ENCODE data around the gene FANCE.

- no peak for TF ChIP-seq CTCF (optimal IDR thresholded peaks at IDR 0.05 in 1 of 3, IDR thresholded peaks at IDR 0.05 in 1 of 3, conservative IDR thresholded peaks at IDR 0.05 in 1 of 3; ENCODE audit: extremely low read depth in 1 of 3, insufficient read depth in 2 of 3, low read length in 3 of 3)
- no peak for TF ChIP-seq EZH2 (IDR thresholded peaks at IDR 0.05; ENCODE audit: low read length)
Measured at GRCh38 chr6:35480176-35480575, 28.0 kb downstream of the FANCE start.
